ENCODE data around the gene TNRC6B. TPM values are rescaled to one million over a fixed set of nuclear protein-coding genes. Genes with fewer than 3 reads are reported as not detected.

Gene TNRC6B
- total and polyA plus RNA-seq, 2 of the 13 experiments (the other 11 are each of a cell fraction or from before 2014, with no cell fraction given) = 8.9 to 13.2 TPM

DNA sequence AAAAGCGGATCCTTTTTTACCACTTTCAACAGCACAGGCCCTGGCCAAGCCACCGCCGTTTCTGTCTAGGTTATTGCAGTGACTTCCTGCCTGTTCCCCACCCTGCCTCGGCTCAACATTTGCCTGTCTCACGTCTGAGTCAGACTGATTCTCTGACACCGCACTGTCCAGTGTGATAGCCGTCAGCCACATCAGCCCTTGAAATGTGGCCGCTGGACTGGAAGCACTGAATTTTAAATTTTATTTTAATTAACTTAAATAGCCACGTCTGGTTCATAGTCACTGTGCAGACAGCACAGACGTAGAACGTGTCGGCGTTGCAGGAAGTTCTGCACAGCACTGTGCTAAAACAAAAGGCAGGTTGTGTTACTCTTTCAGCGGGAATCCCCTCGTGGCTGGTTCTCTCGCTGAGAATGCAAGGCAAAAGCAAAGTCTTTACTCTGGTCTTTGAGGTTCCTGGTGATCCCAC lies 112.3 kb downstream of the TNRC6B start (continued):
- TF ChIP-seq, protein P1, sequence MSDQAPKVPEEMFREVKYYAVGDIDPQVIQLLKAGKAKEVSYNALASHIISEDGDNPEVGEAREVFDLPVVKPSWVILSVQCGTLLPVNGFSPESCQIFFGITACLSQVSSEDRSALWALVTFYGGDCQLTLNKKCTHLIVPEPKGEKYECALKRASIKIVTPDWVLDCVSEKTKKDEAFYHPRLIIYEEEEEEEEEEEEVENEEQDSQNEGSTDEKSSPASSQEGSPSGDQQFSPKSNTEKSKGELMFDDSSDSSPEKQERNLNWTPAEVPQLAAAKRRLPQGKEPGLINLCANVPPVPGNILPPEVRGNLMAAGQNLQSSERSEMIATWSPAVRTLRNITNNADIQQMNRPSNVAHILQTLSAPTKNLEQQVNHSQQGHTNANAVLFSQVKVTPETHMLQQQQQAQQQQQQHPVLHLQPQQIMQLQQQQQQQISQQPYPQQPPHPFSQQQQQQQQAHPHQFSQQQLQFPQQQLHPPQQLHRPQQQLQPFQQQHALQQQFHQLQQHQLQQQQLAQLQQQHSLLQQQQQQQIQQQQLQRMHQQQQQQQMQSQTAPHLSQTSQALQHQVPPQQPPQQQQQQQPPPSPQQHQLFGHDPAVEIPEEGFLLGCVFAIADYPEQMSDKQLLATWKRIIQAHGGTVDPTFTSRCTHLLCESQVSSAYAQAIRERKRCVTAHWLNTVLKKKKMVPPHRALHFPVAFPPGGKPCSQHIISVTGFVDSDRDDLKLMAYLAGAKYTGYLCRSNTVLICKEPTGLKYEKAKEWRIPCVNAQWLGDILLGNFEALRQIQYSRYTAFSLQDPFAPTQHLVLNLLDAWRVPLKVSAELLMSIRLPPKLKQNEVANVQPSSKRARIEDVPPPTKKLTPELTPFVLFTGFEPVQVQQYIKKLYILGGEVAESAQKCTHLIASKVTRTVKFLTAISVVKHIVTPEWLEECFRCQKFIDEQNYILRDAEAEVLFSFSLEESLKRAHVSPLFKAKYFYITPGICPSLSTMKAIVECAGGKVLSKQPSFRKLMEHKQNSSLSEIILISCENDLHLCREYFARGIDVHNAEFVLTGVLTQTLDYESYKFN (CRISPR knock-in tag; conservative IDR thresholded peaks at IDR 0.05) = no peak
- TF ChIP-seq NRL (CRISPR knock-in tag; IDR thresholded peaks at IDR 0.05; ENCODE audit: borderline replicate concordance) (no peak), REPIN1 (CRISPR knock-in tag; IDR thresholded peaks at IDR 0.05; ENCODE audit: borderline replicate concordance, low read depth) (no peak)
- TF ChIP-seq, protein P2, sequence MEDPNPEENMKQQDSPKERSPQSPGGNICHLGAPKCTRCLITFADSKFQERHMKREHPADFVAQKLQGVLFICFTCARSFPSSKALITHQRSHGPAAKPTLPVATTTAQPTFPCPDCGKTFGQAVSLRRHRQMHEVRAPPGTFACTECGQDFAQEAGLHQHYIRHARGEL (CRISPR knock-in tag; IDR thresholded peaks at IDR 0.05) = no peak

DNA sequence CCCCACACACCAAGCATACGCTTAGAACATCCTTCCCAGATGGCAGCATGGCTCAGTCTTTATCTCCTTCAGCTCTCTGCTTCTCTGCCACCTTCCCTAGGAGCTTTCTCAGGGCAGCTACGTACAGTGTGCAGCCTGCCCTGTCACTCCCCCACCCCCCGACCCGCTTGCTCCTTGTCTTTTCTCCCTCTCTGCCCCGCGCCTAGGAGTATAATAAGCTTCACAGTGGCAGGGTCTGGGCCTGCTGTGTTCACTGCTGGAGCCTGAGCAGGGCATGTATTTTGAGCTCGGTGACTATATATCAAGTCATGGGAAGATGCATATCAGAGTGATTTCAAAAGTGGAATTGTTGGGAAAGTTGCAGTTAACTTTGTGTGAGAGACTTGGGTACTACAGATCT lies 112.8 kb downstream of the TNRC6B start:
- H2AFZ ChIP-seq (ENCODE audit: low read length) = no peak overlapping the region
- intact Hi-C loops (cut with micrococcal nuclease; ENCODE audit: unreplicated experiment) = no loop called here
- no peak overlapping the region for H3K9ac ChIP-seq (ENCODE audit: insufficient read depth, low read depth, low read length)
- FAIRE-seq (no peak), ATAC-seq (no peak), DNase-seq (ENCODE audit: low spot score) (no peak)
- H3K4me2 ChIP-seq (ENCODE audit: low read depth, low read length) = no peak overlapping the region
- no peaks in the 10 kb centered on the region for H3K27me3 ChIP-seq (ENCODE audit: control insufficient read depth in 1 of 2, insufficient read depth in 2 of 2, low read length in 2 of 2)
- TF ChIP-seq, protein P3, sequence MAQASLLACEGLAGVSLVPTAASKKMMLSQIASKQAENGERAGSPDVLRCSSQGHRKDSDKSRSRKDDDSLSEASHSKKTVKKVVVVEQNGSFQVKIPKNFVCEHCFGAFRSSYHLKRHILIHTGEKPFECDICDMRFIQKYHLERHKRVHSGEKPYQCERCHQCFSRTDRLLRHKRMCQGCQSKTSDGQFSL (CRISPR knock-in tag; IDR thresholded peaks at IDR 0.05) = no peak
- in situ Hi-C loops (cut with HindIII; ENCODE audit: extremely low pct_ligation_motif_present, low pct_unique_long_range_greater_than_20kb) = no loop called here
- WGBS (ENCODE audit: low lambda C conversion rate) = 95% methylated on average over 7 of the region's 7 CpGs
- H3K4me3 ChIP-seq (replicated peaks in 1 of 3; ENCODE audit: insufficient read depth in 1 of 3, low read depth in 2 of 3, low read length in 3 of 3) = no peak overlapping the region
- H3K27ac ChIP-seq (ENCODE audit: extremely low read length, insufficient read depth, low read length) = no peak overlapping the region
- H3K4me1 ChIP-seq (ENCODE audit: insufficient read depth, low read length) = no peaks in the 10 kb centered on the region
- no peaks in the 10 kb centered on the region for H3K9me3 ChIP-seq (ENCODE audit: low read length)
- ChIA-PET CTCF (ENCODE audit: low intra/inter-chr PET ratio, low total read pairs) (no interaction called here), POLR2A (no interaction called here)
- BruUV-seq (replicated peaks) = no TSS peak
- H4K20me1 ChIP-seq (ENCODE audit: insufficient read depth, low read length) = no peaks in the 10 kb centered on the region
- H3K36me3 ChIP-seq (replicated peaks in 1 of 2; ENCODE audit: control insufficient read depth in 1 of 2, insufficient read depth in 2 of 2, low read length in 2 of 2) = peaks cover 18 to 70% of the 10 kb centered on the region in 2 experiments; a peak in 4 of 5 replicates
- H3K79me2 ChIP-seq (ENCODE audit: insufficient read depth, low read length) = no peaks in the 10 kb centered on the region
